Measurements from ENCODE around the gene FGF8. TPM values are rescaled to one million over a fixed set of nuclear protein-coding genes. Genes with fewer than 3 reads are reported as not detected.

The FGF8 gene
- total RNA-seq, 3 donors from 2014 or later (not counting 1 experiment from before 2014, with no cell fraction given) = not detected

GRCh38 chr10:101766306-101766705, 9.6 kb downstream of the FGF8 start:
- 78% methylated on average over 4 of the region's 6 CpGs for WGBS (ENCODE audit: insufficient coverage)
- H3K4me3 Mint-ChIP-seq = no peak overlapping the region

GRCh38 chr10:101763141-101763846, 12.6 kb downstream of the FGF8 start:
- DNase-seq (no peak), ATAC-seq (no peak)
- no peaks in the 10 kb centered on the region for H3K4me1 Mint-ChIP-seq
- H3K4me3 Mint-ChIP-seq = no peak overlapping the region
- H3K36me3 ChIP-seq (ENCODE audit: control insufficient read depth, insufficient read depth, low read length) = no peaks in the 10 kb centered on the region
- no peak overlapping the region for H3K27ac ChIP-seq (ENCODE audit: low read length)
- H3K4me3 ChIP-seq (ENCODE audit: low read length) = no peak overlapping the region
- no peak overlapping the region for H3K27ac Mint-ChIP-seq
- H3K9me3 ChIP-seq (ENCODE audit: control insufficient read depth, insufficient read depth, low read length) = no peaks in the 10 kb centered on the region
- peaks cover 0 to 19% of the 10 kb centered on the region in 2 donors for H3K27me3 Mint-ChIP-seq (ENCODE audit: low read depth in 2 of 2)
- no peaks in the 10 kb centered on the region for H3K27me3 ChIP-seq (ENCODE audit: control insufficient read depth, insufficient read depth, low read length)
- no peaks in the 10 kb centered on the region for H3K36me3 Mint-ChIP-seq
- intact Hi-C loops (cut with micrococcal nuclease) = no loop called here
- H3K4me1 ChIP-seq (ENCODE audit: control insufficient read depth, insufficient read depth, low read length) = no peaks in the 10 kb centered on the region
- TF ChIP-seq CTCF (IDR thresholded peaks at IDR 0.05) = no peak
- 86% methylated on average over 10 of the region's 10 CpGs for WGBS (ENCODE audit: insufficient coverage)
- H3K9me3 Mint-ChIP-seq = no peaks in the 10 kb centered on the region

More at GRCh38 chr10:101766306-101766705, 9.6 kb downstream of the FGF8 start:
- H3K36me3 Mint-ChIP-seq = no peaks in the 10 kb centered on the region
- no peak for TF ChIP-seq CTCF (IDR thresholded peaks at IDR 0.05)
- DNase-seq (no peak), ATAC-seq (no peak)
- no peaks in the 10 kb centered on the region for H3K4me1 ChIP-seq (ENCODE audit: control insufficient read depth, insufficient read depth, low read length)
- intact Hi-C loops (cut with micrococcal nuclease) = no loop called here
- H3K4me3 ChIP-seq (ENCODE audit: low read length) = no peak overlapping the region
- peaks cover 11 to 29% of the 10 kb centered on the region in 2 donors for H3K27me3 Mint-ChIP-seq (ENCODE audit: low read depth in 2 of 2)
- H3K4me1 Mint-ChIP-seq = no peaks in the 10 kb centered on the region
- H3K36me3 ChIP-seq (ENCODE audit: control insufficient read depth, insufficient read depth, low read length) = no peaks in the 10 kb centered on the region
- H3K9me3 Mint-ChIP-seq = no peaks in the 10 kb centered on the region
- H3K27ac ChIP-seq (ENCODE audit: low read length) = no peak overlapping the region
- no peaks in the 10 kb centered on the region for H3K27me3 ChIP-seq (ENCODE audit: control insufficient read depth, insufficient read depth, low read length)
- H3K9me3 ChIP-seq (ENCODE audit: control insufficient read depth, insufficient read depth, low read length) = no peaks in the 10 kb centered on the region
- H3K27ac Mint-ChIP-seq = no peak overlapping the region

GRCh38 chr10:101762736-101763135, 13.2 kb downstream of the FGF8 start:
- H3K27ac ChIP-seq (ENCODE audit: low read length) = no peak overlapping the region
- Mint-ChIP-seq H3K4me1 (no peaks in the 10 kb centered on the region), H3K36me3 (no peaks in the 10 kb centered on the region), H3K4me3 (no peak overlapping the region), H3K9me3 (no peaks in the 10 kb centered on the region), H3K27me3 (ENCODE audit: low read depth in 2 of 2) (peaks cover 0 to 19% of the 10 kb centered on the region in 2 donors), H3K27ac (no peak overlapping the region)
- 87% methylated on average over 5 of the region's 5 CpGs for WGBS (ENCODE audit: insufficient coverage)
- H3K27me3 ChIP-seq (ENCODE audit: control insufficient read depth, insufficient read depth, low read length) = no peaks in the 10 kb centered on the region
- ATAC-seq = no peak
- H3K9me3 ChIP-seq (ENCODE audit: control insufficient read depth, insufficient read depth, low read length) = no peaks in the 10 kb centered on the region
- H3K36me3 ChIP-seq (ENCODE audit: control insufficient read depth, insufficient read depth, low read length) = no peaks in the 10 kb centered on the region
- intact Hi-C loops (cut with micrococcal nuclease) = no loop called here
- DNase-seq = no peak
- no peaks in the 10 kb centered on the region for H3K4me1 ChIP-seq (ENCODE audit: control insufficient read depth, insufficient read depth, low read length)
- TF ChIP-seq CTCF (IDR thresholded peaks at IDR 0.05) = no peak
- no peak overlapping the region for H3K4me3 ChIP-seq (ENCODE audit: low read length)

GRCh38 chr10:101761226-101761625, 14.7 kb downstream of the FGF8 start:
- no peaks in the 10 kb centered on the region for H3K9me3 Mint-ChIP-seq
- peaks cover 6 to 20% of the 10 kb centered on the region in 2 donors for H3K27me3 Mint-ChIP-seq (ENCODE audit: low read depth in 2 of 2)
- no peak for DNase-seq
- H3K4me1 Mint-ChIP-seq = no peaks in the 10 kb centered on the region
- no peaks in the 10 kb centered on the region for H3K4me1 ChIP-seq (ENCODE audit: control insufficient read depth, insufficient read depth, low read length)
- WGBS (ENCODE audit: insufficient coverage) = 87% methylated on average over 8 of the region's 9 CpGs
- no peaks in the 10 kb centered on the region for H3K36me3 Mint-ChIP-seq
- H3K27me3 ChIP-seq (ENCODE audit: control insufficient read depth, insufficient read depth, low read length) = no peaks in the 10 kb centered on the region
- H3K27ac Mint-ChIP-seq = no peak overlapping the region
- TF ChIP-seq CTCF (IDR thresholded peaks at IDR 0.05) = no peak
- no peaks in the 10 kb centered on the region for H3K36me3 ChIP-seq (ENCODE audit: control insufficient read depth, insufficient read depth, low read length)
- H3K27ac ChIP-seq (ENCODE audit: low read length) = no peak overlapping the region
- ATAC-seq = no peak
- no peaks in the 10 kb centered on the region for H3K9me3 ChIP-seq (ENCODE audit: control insufficient read depth, insufficient read depth, low read length)
- H3K4me3 ChIP-seq (ENCODE audit: low read length) = no peak overlapping the region
- H3K4me3 Mint-ChIP-seq = no peak overlapping the region
- intact Hi-C loops (cut with micrococcal nuclease) = no loop called here

All from natural killer cell (primary cell).